Uterus (tissue), 2 donors: ENCODE measurements around the gene FOXO4.

ENCODE experiments used
- CTCF ChIP-seq, 4 experiments: fragments of 200-600 bp in 2 of 4; fragments of 450-650 bp in 2 of 4; sonication (generic) in 2 of 4; IDR thresholded peaks; one replicate each; pipeline ENCODE4 v1.5.1; 2016 to 2019; ENCODE audit warnings: antibody characterized with exemption in 4 of 4, mild to moderate bottlenecking in 2 of 4, moderate library complexity in 1 of 4
- POLR2A ChIP-seq, 2 donors: fragments of 450-650 bp; IDR thresholded peaks; one replicate each; pipeline ENCODE4 v1.6.1; 2016; ENCODE audit warnings: antibody characterized with exemption in 2 of 2, mild to moderate bottlenecking in 1 of 2, moderate library complexity in 1 of 2

- TF ChIP-seq POLR2A (IDR thresholded peaks at IDR 0.05), result no peak
- no peak for TF ChIP-seq CTCF (IDR thresholded peaks at IDR 0.05)
Measured at GRCh38 chrX:71143508-71143907, 47.9 kb downstream of the FOXO4 start.
